ENCODE data around the gene FCRL3. TPM values are rescaled to one million over a fixed set of nuclear protein-coding genes. Genes with fewer than 3 reads are reported as not detected.

The FCRL3 gene
- total RNA-seq, 4 donors from 2014 or later: 0.12 to 0.35 TPM; not detected in 2

DNA sequence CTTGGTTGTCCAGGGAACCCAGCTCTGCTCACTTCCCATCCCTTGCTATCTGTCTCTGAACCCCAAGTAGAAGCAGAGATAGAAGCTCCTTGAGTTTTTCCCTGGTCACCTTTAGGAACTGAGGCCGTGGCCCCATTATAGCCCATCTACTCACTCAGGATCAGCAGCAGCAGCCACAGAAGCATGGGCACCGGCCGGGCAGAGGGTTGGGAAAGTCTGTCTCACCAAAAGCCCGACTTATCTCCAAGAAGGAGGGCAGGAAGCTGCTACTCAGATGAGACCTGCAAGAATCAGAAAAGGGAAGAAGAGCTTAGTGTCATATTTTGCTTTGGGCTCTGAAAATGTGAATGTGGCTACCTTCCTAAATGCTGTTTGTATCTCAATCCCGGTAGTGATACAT is 264 bp downstream of the FCRL3 start:
- peaks cover 11% of the 10 kb centered on the region for H3K27me3 ChIP-seq
- WGBS, 2 donors (ENCODE audit: low coverage in 1 of 2): 66 to 75% methylated on average over 1 to 2 of the region's 5 CpGs
- H3K36me3 ChIP-seq: no peaks in the 10 kb centered on the region
- no peak for ATAC-seq
- TF ChIP-seq POLR2A (IDR thresholded peaks at IDR 0.05) (no peak), EP300 (IDR thresholded peaks at IDR 0.05) (no peak), CTCF (IDR thresholded peaks at IDR 0.05) (no peak)
- H3K4me1 ChIP-seq: no peaks in the 10 kb centered on the region
- no peaks in the 10 kb centered on the region for H3K9me3 ChIP-seq
- H3K4me3 ChIP-seq: no peak overlapping the region
- no peak overlapping the region for H3K27ac ChIP-seq

GRCh38 chr1:157697781-157698569 is 2.6 kb downstream of the FCRL3 start:
- Histone ChIP-seq H3K4me3 (no peak overlapping the region), H3K4me1 (no peaks in the 10 kb centered on the region), H3K36me3 (no peaks in the 10 kb centered on the region), H3K27me3 (peaks cover 13% of the 10 kb centered on the region), H3K27ac (no peak overlapping the region), H3K9me3 (no peaks in the 10 kb centered on the region)
- ATAC-seq: no peak
- 82 to 83% methylated on average over 1 to 3 of the region's 4 CpGs for WGBS, 2 donors (ENCODE audit: low coverage in 1 of 2)
- no peak for TF ChIP-seq POLR2A (IDR thresholded peaks at IDR 0.05)
- TF ChIP-seq CTCF (IDR thresholded peaks at IDR 0.05): no peak
- TF ChIP-seq EP300 (IDR thresholded peaks at IDR 0.05): no peak
- TF ChIP-seq POLR2AphosphoS5 (IDR thresholded peaks at IDR 0.05): no peak

GRCh38 chr1:157696966-157697628 is 3.5 kb downstream of the FCRL3 start:
- TF ChIP-seq POLR2A (IDR thresholded peaks at IDR 0.05) (no peak), EP300 (IDR thresholded peaks at IDR 0.05) (no peak), POLR2AphosphoS5 (IDR thresholded peaks at IDR 0.05) (no peak), CTCF (IDR thresholded peaks at IDR 0.05) (no peak)
- H3K4me3 ChIP-seq: no peak overlapping the region
- H3K36me3 ChIP-seq: no peaks in the 10 kb centered on the region
- ATAC-seq: no peak
- no peak overlapping the region for H3K27ac ChIP-seq
- WGBS, 2 donors (ENCODE audit: low coverage in 1 of 2): 50 to 60% methylated on average over 1 to 3 of the region's 4 CpGs
- H3K9me3 ChIP-seq: no peaks in the 10 kb centered on the region
- no peaks in the 10 kb centered on the region for H3K4me1 ChIP-seq
- H3K27me3 ChIP-seq: peaks cover 13% of the 10 kb centered on the region

DNA sequence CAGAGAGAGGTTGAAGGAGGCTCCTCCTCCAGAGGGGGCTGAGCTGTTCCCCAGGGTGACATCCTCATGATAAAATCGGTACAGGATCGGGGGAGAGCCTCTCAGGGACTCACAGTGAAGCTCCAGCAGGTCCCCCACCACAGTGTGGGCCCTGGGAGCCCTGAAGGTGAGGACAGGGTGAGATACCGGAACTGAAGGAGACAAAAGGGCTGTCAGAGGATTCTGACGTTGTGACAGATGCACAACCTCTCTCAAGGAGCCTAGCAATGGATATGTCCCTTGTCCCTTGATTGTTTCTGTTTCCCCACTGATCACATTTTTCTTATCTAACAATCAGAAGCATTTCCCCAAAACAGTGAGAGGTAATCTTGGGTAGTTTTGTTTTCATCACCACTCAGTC is 5.2 kb downstream of the FCRL3 start:
- Histone ChIP-seq H3K27ac (no peak overlapping the region), H3K36me3 (no peaks in the 10 kb centered on the region), H3K4me1 (no peaks in the 10 kb centered on the region), H3K4me3 (no peak overlapping the region), H3K27me3 (peaks cover 13% of the 10 kb centered on the region), H3K9me3 (no peaks in the 10 kb centered on the region)
- no peak for ATAC-seq
- WGBS, 2 donors (ENCODE audit: low coverage in 1 of 2): 71% methylated on average over 2 of the region's 4 CpGs; no CpG with 5 or more reads in 1 of the 2 donors
- no peak for TF ChIP-seq CTCF (IDR thresholded peaks at IDR 0.05)
- no peak for TF ChIP-seq POLR2AphosphoS5 (IDR thresholded peaks at IDR 0.05)
- no peak for TF ChIP-seq EP300 (IDR thresholded peaks at IDR 0.05)
- TF ChIP-seq POLR2A (IDR thresholded peaks at IDR 0.05): no peak

Data from gastroesophageal sphincter (tissue), 4 donors.